DND-41 (cell line): ENCODE data around the gene TOR2A.

Experiments used
- ATAC-seq: fragments of 200-7000 bp; cut with Tn5 transposase; 3 replicates; pipeline ENCODE4 v1.9.1; 2021; ENCODE audit warnings: low read depth; ENCODE audit not compliant: insufficient read depth
- DNase-seq: peaks from one replicate; pipeline ENCODE4 v3.0.0-alpha.2; 2020
- H2AFZ ChIP-seq: 2 replicates; pipeline ENCODE4 v1.6.0; 2012; ENCODE audit warnings: low read depth, low read length
- H3K27ac ChIP-seq: 2 replicates; pipeline ENCODE4 v1.5.1; 2012; ENCODE audit warnings: low read length, inconsistent platforms
- H3K27me3 ChIP-seq: fragments of 200-600 bp; sonication (generic); 2 replicates; pipeline ENCODE4 v1.6.0; 2012; ENCODE audit warnings: low read length, mild to moderate bottlenecking, inconsistent platforms; ENCODE audit not compliant: insufficient read depth, poor library complexity
- H3K36me3 ChIP-seq: 2 replicates; pipeline ENCODE4 v1.5.1; 2012; ENCODE audit warnings: low read length, inconsistent platforms; ENCODE audit not compliant: insufficient read depth
- H3K4me1 ChIP-seq: 2 replicates; pipeline ENCODE4 v1.5.1; 2012; ENCODE audit warnings: mild to moderate bottlenecking, low read length; ENCODE audit not compliant: insufficient read depth
- H3K4me2 ChIP-seq: 2 replicates; pipeline ENCODE4 v1.6.0; 2012; ENCODE audit warnings: mild to moderate bottlenecking, moderate library complexity, low read length, inconsistent platforms; ENCODE audit not compliant: insufficient read depth
- H3K4me3 ChIP-seq, 2 experiments: fragments of 200-600 bp in 1 of 2; shearing (Covaris generic) in 1 of 2; 2 replicates each; pipeline ENCODE4 v1.5.1; 2012 to 2016; ENCODE audit warnings: inconsistent platforms in 2 of 2, low read length in 2 of 2, mild to moderate bottlenecking in 2 of 2, low read depth in 1 of 2, moderate library complexity in 1 of 2
- H3K79me2 ChIP-seq: 2 replicates; pipeline ENCODE4 v1.6.0; 2012; ENCODE audit warnings: low read length, inconsistent platforms; ENCODE audit not compliant: insufficient read depth
- H3K9ac ChIP-seq: 2 replicates; pipeline ENCODE4 v1.6.0; 2012; ENCODE audit warnings: low read depth, mild to moderate bottlenecking, inconsistent platforms, low read length, moderate library complexity
- H3K9me3 ChIP-seq: 2 replicates; pipeline ENCODE4 v1.5.1; 2012; ENCODE audit warnings: low read length, moderate library complexity, mild to moderate bottlenecking, inconsistent platforms; ENCODE audit not compliant: insufficient read depth, severe bottlenecking
- H4K20me1 ChIP-seq: 2 replicates; pipeline ENCODE4 v1.6.0; 2012; ENCODE audit warnings: low read length; ENCODE audit not compliant: insufficient read depth
- EZH2 ChIP-seq: IDR thresholded peaks from 3 replicates; pipeline ENCODE4 v1.6.1; 2012; ENCODE audit warnings: borderline replicate concordance, low read depth, mild to moderate bottlenecking, moderate library complexity, low read length, inconsistent platforms; ENCODE audit not compliant: severe bottlenecking
- TF ChIP-seq, protein P1 (sequence below): IDR thresholded peaks from 2 replicates; pipeline ENCODE4 v1.5.1; 2012; ENCODE audit warnings: borderline replicate concordance, low read length, moderate library complexity, mild to moderate bottlenecking; ENCODE audit not compliant: poor library complexity, severe bottlenecking; ENCODE audit errors: extremely low read depth

TOR2A gene

GRCh38 chr9:127722055-127722745, 12.9 kb downstream of the TOR2A start:
- no peak overlapping the region for H2AFZ ChIP-seq
- no peak overlapping the region for H3K27ac ChIP-seq
- no peak overlapping the region for H3K9ac ChIP-seq
- DNase-seq (no peak), ATAC-seq (no peak)
- no peaks in the 10 kb centered on the region for H3K79me2 ChIP-seq
- no peak overlapping the region for H3K4me2 ChIP-seq
- no peak overlapping the region for H3K4me3 ChIP-seq
- H3K4me1 ChIP-seq, result peaks cover 22% of the 10 kb centered on the region
- TF ChIP-seq EZH2, result no peak
- TF ChIP-seq, protein P1, sequence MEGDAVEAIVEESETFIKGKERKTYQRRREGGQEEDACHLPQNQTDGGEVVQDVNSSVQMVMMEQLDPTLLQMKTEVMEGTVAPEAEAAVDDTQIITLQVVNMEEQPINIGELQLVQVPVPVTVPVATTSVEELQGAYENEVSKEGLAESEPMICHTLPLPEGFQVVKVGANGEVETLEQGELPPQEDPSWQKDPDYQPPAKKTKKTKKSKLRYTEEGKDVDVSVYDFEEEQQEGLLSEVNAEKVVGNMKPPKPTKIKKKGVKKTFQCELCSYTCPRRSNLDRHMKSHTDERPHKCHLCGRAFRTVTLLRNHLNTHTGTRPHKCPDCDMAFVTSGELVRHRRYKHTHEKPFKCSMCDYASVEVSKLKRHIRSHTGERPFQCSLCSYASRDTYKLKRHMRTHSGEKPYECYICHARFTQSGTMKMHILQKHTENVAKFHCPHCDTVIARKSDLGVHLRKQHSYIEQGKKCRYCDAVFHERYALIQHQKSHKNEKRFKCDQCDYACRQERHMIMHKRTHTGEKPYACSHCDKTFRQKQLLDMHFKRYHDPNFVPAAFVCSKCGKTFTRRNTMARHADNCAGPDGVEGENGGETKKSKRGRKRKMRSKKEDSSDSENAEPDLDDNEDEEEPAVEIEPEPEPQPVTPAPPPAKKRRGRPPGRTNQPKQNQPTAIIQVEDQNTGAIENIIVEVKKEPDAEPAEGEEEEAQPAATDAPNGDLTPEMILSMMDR, result no peak
- H4K20me1 ChIP-seq, result no peaks in the 10 kb centered on the region
- no peaks in the 10 kb centered on the region for H3K27me3 ChIP-seq
- H3K36me3 ChIP-seq, result no peaks in the 10 kb centered on the region
- no peaks in the 10 kb centered on the region for H3K9me3 ChIP-seq

GRCh38 chr9:127721391-127721821, 13.7 kb downstream of the TOR2A start:
- no peak overlapping the region for H2AFZ ChIP-seq
- no peaks in the 10 kb centered on the region for H3K36me3 ChIP-seq
- peaks cover 24% of the 10 kb centered on the region for H3K4me1 ChIP-seq
- DNase-seq, result no peak
- H4K20me1 ChIP-seq, result no peaks in the 10 kb centered on the region
- no peaks in the 10 kb centered on the region for H3K27me3 ChIP-seq
- no peak overlapping the region for H3K27ac ChIP-seq
- TF ChIP-seq, protein P1, result no peak
- TF ChIP-seq EZH2, result no peak
- ATAC-seq, result no peak
- no peak overlapping the region for H3K4me2 ChIP-seq
- no peak overlapping the region for H3K9ac ChIP-seq
- no peaks in the 10 kb centered on the region for H3K79me2 ChIP-seq
- no peaks in the 10 kb centered on the region for H3K9me3 ChIP-seq
- H3K4me3 ChIP-seq, result no peak overlapping the region

GRCh38 chr9:127720865-127721227, 14.2 kb downstream of the TOR2A start:
- Histone ChIP-seq H3K27ac (no peak overlapping the region), H3K4me1 (peaks cover 29% of the 10 kb centered on the region)
- no peak for ATAC-seq

More at GRCh38 chr9:127720865-127721227, 14.2 kb downstream of the TOR2A start:
- no peak overlapping the region for H3K4me3 ChIP-seq
- no peak overlapping the region for H3K9ac ChIP-seq
- no peaks in the 10 kb centered on the region for H3K27me3 ChIP-seq
- H2AFZ ChIP-seq, result no peak overlapping the region
- no peak for TF ChIP-seq EZH2
- TF ChIP-seq, protein P1, result no peak
- no peaks in the 10 kb centered on the region for H3K36me3 ChIP-seq
- no peaks in the 10 kb centered on the region for H4K20me1 ChIP-seq
- no peaks in the 10 kb centered on the region for H3K9me3 ChIP-seq
- no peak for DNase-seq
- no peak overlapping the region for H3K4me2 ChIP-seq
- H3K79me2 ChIP-seq, result no peaks in the 10 kb centered on the region
